Neural cell (in vitro differentiated cells): ENCODE results near the gene NMU.
A peak's percentile ranks its signal among the peaks of the same experiment; 100 is the strongest.

Source experiments
- EP300 ChIP-seq: fragments of 450-650 bp; conservative IDR thresholded peaks from 2 replicates; pipeline ENCODE4 v1.6.1; 2014; ENCODE audit warnings: antibody characterized with exemption, mild to moderate bottlenecking, moderate library complexity; ENCODE audit not compliant: poor library complexity, severe bottlenecking
- EZH2 ChIP-seq: fragments of 200-600, 300-800 bp; shearing (Covaris generic), sonication (generic); IDR thresholded peaks from 2 replicates; pipeline ENCODE4 v1.6.1; 2014; ENCODE audit warnings: antibody characterized with exemption, low read length, borderline replicate concordance, mild to moderate bottlenecking; ENCODE audit not compliant: insufficient read depth, poor library complexity, severe bottlenecking
- MXI1 ChIP-seq: fragments of 450-650 bp; conservative IDR thresholded peaks from 2 replicates; pipeline ENCODE4 v1.6.1; 2014; ENCODE audit warnings: antibody characterized with exemption, mild to moderate bottlenecking; ENCODE audit not compliant: poor library complexity, severe bottlenecking
- POLR2AphosphoS5 ChIP-seq: IDR thresholded peaks from 2 replicates; pipeline ENCODE4 v1.6.1; 2012
- RAD21 ChIP-seq: fragments of 450-650 bp; conservative IDR thresholded peaks from 2 replicates; pipeline ENCODE4 v1.6.1; 2014; ENCODE audit warnings: antibody characterized with exemption, mild to moderate bottlenecking, moderate library complexity
- TAF1 ChIP-seq: IDR thresholded peaks from 2 replicates; pipeline ENCODE4 v1.6.1; 2012; ENCODE audit warnings: low read depth
- TF ChIP-seq, protein P1 (sequence below): fragments of 450-650 bp; IDR thresholded peaks from 2 replicates; pipeline ENCODE4 v1.5.1; 2014; ENCODE audit warnings: antibody characterized with exemption, mild to moderate bottlenecking, moderate library complexity; ENCODE audit not compliant: poor library complexity, severe bottlenecking
- TF ChIP-seq, protein P2 (sequence below): IDR thresholded peaks from 2 replicates; pipeline ENCODE4 v1.6.1; 2012; ENCODE audit warnings: borderline replicate concordance

DNA sequence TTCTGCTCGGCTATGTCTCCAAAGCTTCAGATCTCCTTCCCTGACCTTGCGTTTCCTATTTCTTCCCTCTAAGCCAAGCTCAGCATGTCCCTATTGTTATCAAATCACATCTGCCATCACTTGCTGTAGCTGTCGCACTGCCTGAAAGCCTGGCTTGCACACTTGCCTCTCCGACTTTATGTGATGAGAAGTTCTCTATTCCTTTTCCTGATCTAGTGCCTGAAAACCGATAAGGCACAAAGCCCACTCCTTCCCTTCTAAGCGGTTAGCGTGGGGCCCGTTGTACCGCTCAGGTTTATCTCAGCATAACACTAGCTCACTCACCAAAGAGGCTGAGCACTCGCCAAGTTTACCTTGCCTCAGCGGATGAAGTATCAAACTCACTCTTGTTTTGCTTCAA is 816 bp downstream of the NMU start:
- no peak for TF ChIP-seq EZH2
- TF ChIP-seq POLR2AphosphoS5: no peak
- TF ChIP-seq EP300: no peak
- TF ChIP-seq RAD21: peak; percentile 16
- TF ChIP-seq, protein P1, sequence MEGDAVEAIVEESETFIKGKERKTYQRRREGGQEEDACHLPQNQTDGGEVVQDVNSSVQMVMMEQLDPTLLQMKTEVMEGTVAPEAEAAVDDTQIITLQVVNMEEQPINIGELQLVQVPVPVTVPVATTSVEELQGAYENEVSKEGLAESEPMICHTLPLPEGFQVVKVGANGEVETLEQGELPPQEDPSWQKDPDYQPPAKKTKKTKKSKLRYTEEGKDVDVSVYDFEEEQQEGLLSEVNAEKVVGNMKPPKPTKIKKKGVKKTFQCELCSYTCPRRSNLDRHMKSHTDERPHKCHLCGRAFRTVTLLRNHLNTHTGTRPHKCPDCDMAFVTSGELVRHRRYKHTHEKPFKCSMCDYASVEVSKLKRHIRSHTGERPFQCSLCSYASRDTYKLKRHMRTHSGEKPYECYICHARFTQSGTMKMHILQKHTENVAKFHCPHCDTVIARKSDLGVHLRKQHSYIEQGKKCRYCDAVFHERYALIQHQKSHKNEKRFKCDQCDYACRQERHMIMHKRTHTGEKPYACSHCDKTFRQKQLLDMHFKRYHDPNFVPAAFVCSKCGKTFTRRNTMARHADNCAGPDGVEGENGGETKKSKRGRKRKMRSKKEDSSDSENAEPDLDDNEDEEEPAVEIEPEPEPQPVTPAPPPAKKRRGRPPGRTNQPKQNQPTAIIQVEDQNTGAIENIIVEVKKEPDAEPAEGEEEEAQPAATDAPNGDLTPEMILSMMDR: no peak
- TF ChIP-seq, protein P2, sequence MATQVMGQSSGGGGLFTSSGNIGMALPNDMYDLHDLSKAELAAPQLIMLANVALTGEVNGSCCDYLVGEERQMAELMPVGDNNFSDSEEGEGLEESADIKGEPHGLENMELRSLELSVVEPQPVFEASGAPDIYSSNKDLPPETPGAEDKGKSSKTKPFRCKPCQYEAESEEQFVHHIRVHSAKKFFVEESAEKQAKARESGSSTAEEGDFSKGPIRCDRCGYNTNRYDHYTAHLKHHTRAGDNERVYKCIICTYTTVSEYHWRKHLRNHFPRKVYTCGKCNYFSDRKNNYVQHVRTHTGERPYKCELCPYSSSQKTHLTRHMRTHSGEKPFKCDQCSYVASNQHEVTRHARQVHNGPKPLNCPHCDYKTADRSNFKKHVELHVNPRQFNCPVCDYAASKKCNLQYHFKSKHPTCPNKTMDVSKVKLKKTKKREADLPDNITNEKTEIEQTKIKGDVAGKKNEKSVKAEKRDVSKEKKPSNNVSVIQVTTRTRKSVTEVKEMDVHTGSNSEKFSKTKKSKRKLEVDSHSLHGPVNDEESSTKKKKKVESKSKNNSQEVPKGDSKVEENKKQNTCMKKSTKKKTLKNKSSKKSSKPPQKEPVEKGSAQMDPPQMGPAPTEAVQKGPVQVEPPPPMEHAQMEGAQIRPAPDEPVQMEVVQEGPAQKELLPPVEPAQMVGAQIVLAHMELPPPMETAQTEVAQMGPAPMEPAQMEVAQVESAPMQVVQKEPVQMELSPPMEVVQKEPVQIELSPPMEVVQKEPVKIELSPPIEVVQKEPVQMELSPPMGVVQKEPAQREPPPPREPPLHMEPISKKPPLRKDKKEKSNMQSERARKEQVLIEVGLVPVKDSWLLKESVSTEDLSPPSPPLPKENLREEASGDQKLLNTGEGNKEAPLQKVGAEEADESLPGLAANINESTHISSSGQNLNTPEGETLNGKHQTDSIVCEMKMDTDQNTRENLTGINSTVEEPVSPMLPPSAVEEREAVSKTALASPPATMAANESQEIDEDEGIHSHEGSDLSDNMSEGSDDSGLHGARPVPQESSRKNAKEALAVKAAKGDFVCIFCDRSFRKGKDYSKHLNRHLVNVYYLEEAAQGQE: peak; percentile 22
- peak; percentile 45 for TF ChIP-seq TAF1
- no peak for TF ChIP-seq MXI1
